Activated CD8-positive, alpha-beta memory T cell treated with anti-CD3 and anti-CD28 coated beads for 36 hours (primary cell): ENCODE data around the gene CCDC9B. TPM values are rescaled to one million over a fixed set of nuclear protein-coding genes. Genes with fewer than 3 reads are reported as not detected.

Source experiments
- CTCF ChIA-PET: fragments of 350-600 bp; sonication (Branson Sonifier 250); formaldehyde crosslinking; loops from one replicate; lab custom pipeline; 2021; ENCODE audit warnings: antibody characterized with exemption; lab: Charles Lee
- POLR2A ChIA-PET: fragments of 350-600 bp; sonication (Branson Sonifier 250); formaldehyde crosslinking; loops from one replicate; lab custom pipeline; 2021; ENCODE audit warnings: antibody characterized with exemption; lab: Charles Lee
- total RNA-seq, 2 experiments: library from RNA; stranded (reverse); gene quantifications; one replicate each; pipeline ENCODE4 v1.2.3, GENCODE V29; 2021

The CCDC9B gene
- total RNA-seq, 2 experiments from 2014 or later = 0.17 to 0.34 TPM

DNA sequence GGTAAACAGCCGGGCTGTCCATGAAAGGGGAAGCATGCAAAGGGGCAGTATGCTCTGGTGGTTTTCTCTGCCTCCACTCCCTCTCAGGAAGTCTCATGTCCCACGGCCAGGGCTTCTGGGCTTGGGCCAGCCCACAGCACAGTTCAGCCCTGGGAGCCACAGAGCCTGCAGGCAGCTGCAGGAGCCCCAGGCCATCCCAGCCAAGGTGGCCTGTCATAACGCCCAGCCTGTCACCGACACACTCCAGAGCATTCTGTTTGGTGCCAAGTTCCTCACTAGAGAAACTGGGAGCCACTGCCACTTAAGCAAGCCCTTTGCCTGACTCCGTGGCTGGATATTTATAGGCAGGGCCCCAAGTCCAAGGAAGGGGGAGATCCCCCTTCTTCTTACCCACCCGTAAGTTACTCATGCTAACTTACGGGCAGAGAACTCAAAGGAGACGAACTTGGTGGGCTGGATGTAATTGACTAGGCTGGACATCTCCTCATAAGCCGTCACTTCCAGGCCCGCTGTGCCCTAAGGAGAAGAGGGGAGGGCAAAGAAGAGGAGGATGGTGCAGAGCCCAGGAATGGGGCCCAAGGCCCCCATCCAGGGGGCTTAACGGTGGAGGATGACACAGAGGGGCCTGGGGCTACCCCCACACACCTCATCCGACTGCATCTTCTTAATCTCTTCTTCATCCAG, 44.7 kb downstream of the CCDC9B start:
- CTCF ChIA-PET = interaction anchor here (1.1 to 2.1 kb wide), 3 partner anchors 11 to 42 kb away, joined by 3 to 8 read pairs (median 4); partner anchors contain the start of gene PLCB2
- POLR2A ChIA-PET = no interaction called here

DNA sequence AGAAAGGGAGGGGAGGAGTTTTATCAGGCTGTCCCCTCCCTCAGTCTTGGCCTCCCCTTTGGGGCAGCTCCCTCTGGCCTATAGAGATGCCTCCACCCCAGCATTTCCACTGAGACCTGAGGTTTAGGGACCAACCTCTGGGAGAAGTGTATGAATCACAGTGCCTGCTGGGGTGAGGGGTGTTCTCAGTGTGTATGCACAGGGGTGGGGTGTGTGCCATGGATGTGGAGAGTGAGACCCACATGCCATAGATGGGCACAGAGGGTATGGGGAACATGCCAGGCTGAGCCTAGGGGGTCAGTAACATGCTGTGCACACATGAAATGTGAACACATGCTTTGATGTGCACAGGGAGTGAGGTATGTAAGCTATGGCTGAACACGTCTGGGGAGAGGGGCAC, 45.4 kb downstream of the CCDC9B start:
- ChIA-PET POLR2A (no interaction called here), CTCF (interaction anchor here (1.6 to 2.1 kb wide), 2 partner anchors 12 to 42 kb away, joined by 4 to 8 read pairs; partner anchors contain the start of gene PLCB2)

DNA sequence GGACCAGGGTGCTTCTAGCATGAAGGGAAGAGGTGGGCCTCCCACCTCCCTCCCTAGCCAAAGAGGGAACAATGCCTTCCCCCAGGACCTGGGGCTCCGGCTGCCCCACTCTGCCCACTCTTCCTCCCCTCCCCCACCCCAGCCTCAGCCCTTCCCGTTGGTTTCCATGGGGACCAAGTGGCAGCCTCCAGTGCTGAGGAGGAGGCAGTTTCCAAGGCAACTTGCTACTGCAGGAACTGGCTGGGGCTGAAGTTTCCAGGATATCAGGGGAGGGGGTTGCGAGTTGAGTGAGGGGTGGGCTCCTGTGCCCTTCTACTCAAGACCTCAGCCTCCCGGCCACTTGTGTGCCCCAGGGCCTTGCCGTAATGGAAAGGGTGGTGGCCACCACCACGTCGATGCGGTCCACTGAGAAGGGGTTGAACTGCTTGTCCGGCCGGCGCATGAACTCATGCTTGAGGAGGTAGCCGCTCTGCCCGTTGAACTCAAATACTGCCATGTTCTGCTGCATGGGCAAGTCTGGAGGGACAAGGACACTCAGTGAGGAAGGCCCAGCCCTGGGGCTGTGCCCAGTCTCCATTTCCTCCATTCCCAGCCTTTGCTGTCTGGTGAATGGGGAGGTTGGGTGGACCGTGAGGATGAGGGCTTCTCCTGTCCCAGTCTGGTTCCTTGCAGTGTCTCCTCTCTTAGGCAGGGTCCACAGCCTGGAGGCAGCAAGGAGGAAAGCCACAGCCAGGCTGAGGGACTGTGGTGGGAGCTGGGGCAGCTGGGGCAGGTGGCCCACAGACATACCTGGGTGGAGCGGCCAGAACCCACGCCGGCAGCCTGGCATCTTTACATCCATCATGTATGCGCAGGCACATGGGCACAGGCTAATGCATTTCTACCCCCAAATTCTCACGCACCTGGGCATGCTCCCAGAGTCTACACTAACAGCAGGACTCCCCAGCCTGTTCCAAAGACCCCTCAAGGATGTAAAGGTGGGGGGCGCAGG, 46.5 kb downstream of the CCDC9B start:
- POLR2A ChIA-PET = no interaction called here
- CTCF ChIA-PET = interaction anchor here (0.6 to 1.6 kb wide), 3 partner anchors 13 to 33 kb away, joined by 3 to 4 read pairs (median 4); partner anchors contain the start of gene PLCB2

DNA sequence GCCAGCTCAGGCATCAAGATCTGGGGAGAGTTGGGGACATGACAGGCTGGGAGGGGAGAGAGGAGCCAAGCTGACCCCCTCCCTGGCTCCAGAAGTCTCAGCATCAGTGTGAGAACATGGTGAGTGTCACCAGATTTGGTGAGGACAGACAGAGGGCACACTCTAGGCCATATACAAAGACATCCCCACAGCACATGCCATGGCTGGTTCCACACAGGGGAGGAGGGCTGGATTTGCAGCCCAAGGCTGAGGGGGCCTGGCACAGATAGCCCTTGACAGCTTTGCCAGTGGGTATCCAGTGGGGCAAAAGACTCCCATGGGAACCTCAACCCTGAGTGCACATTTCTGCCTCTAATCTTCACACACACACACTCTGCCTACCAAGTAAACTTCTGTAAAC, 47.7 kb downstream of the CCDC9B start:
- CTCF ChIA-PET = interaction anchor here (0.6 to 1.0 kb wide), 2 partner anchors 18 to 237 kb away, joined by 3 to 4 read pairs; no protein-coding TSS in a partner anchor

DNA sequence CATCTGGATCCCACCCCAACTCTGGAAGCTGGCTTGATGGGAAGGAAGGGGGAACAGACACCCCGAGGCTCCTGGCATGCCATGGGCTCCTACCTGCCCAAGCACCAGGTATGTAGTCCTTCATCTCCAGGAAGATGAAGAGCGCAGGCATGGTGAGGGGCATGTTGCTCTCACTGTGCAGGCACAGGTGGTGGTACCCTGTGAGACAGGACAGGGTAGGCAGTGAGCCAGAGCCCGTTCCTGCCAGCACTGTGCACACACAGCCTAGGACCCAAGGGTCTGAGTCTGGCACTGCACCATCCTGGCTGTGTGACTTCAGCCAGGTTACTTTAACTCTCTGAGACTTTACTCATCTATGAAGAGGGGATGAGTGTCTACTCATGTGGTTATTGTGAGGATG, 48.5 kb downstream of the CCDC9B start:
- ChIA-PET POLR2A (no interaction called here), CTCF (interaction anchor here (1.7 kb wide), 1 partner anchor 13 kb away, joined by 6 read pairs; no protein-coding TSS in a partner anchor)

More for the DNA sequence above, 47.7 kb downstream of the CCDC9B start:
- POLR2A ChIA-PET = no interaction called here

DNA sequence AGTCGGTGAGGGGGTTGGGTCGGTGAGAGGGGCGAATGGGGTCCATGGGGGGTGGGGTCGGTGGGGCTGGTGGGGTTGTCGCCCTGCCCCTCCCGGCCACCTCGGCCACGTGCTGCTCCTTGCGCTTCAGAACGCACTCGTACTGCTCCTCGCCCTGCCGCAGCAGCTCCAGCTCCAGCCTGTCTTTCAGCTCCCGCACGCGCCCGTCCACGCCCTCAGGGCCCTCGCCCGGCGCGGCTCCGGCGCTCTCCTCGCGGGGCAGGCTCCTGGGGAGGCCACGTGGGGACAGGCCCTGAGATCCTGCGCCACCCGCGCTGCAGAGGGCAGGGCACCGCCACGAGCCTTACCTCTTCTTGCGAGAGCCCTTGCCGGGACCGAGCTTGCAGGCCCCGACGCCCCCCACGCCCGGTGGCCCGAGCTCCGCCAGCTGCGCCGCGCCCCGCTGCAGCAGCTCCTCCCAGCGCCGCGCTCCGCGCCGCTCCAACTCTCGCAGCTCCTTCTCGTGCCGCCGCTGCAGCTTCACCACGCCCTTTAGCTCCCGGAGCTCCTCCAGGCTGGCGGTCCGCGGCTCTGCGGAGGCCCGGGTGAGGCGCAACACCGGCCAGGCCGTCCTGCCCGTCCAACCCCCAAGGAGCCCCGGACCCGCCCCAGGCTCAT, 49.7 kb downstream of the CCDC9B start:
- ChIA-PET POLR2A (interaction anchor here (1.3 kb wide), 1 partner anchor 17 kb away, joined by 4 read pairs; the partner anchor contains the start of gene PLCB2), CTCF (interaction anchor here (0.9 to 1.9 kb wide), 5 partner anchors 11 to 53 kb away, joined by 3 to 6 read pairs (median 4); no protein-coding TSS in a partner anchor)

DNA sequence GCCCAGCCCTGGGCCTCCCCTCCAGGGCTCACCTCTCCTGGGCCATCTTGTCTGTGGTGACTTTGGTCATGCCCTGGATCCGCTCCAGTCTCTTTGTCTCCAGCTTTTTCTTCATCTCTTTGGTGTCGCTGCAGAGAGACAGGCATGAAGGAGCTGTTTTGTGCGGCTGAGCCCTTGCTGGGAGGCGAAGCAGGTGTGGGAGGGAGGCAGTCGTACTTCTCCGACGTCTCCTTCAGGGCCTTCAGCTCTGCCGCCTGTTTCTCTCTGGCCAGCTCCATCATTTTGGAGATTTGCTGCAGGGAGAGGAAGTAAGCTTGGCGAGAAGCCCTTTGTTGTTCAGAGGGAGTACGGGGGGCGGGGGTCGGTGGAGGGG, 50.2 kb downstream of the CCDC9B start:
- POLR2A ChIA-PET = interaction anchor here (1.3 kb wide), 1 partner anchor 17 kb away, joined by 4 read pairs; the partner anchor contains the start of gene PLCB2
- CTCF ChIA-PET = interaction anchor here (0.7 to 1.9 kb wide), 4 partner anchors 16 to 54 kb away, joined by 3 to 5 read pairs (median 3); no protein-coding TSS in a partner anchor

DNA sequence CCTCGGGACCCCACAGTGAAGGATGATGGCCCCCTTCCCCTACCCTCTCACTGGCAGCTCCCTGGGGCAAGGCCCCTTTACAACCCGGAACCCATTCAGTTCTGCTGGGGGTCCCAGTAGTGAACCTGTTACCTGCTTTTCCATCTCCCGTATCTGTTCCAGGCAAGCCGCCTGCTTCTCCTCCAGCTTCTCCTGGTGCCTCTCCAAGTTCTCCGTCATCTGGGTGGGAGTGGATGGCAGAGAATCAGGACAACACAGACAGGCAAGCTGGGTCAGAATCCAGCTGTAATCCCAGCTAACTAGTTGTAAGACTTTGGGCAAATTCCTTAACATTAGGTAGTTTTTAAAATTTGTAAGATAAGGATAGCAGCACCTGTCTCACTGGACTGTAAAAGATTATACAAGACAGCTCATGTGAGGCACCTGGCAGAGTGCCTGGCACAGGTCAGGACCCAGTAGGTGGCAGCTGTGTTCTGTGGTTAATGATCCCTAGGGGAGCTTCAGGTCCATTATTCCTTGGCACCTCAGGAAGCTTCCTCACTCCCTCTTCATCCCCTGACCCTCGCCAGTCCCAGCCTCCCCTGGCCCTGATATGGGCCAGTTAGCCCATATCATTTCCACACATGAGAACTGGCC, 51.5 kb downstream of the CCDC9B start:
- CTCF ChIA-PET = interaction anchor here (1.0 to 3.1 kb wide), 7 partner anchors 9 to 55 kb away, joined by 3 to 13 read pairs (median 3); no protein-coding TSS in a partner anchor
- POLR2A ChIA-PET = no interaction called here

DNA sequence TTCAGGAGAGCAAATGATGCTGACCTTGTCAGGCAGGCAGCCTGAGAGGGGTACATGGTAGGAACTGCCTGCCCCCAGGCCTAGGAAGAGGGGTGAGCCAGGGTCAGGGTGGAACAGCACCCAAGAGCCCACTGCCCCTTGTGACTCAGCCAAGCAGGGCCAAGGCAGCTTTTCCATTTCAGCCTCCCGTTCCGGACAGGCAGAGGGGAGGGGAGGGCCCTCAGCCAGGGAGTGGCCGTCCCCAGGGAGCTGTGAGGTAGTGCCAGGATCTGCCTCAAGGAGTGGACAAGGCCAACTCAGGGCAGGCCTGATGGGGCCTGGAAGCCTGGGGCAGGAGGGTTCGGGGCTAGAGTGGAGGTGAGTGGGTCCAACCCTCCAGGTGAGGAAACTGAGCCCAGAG, 52.8 kb downstream of the CCDC9B start:
- POLR2A ChIA-PET = no interaction called here
- CTCF ChIA-PET = interaction anchor here (0.9 to 3.1 kb wide), 5 partner anchors 8 to 56 kb away, joined by 4 to 13 read pairs (median 5); no protein-coding TSS in a partner anchor

DNA sequence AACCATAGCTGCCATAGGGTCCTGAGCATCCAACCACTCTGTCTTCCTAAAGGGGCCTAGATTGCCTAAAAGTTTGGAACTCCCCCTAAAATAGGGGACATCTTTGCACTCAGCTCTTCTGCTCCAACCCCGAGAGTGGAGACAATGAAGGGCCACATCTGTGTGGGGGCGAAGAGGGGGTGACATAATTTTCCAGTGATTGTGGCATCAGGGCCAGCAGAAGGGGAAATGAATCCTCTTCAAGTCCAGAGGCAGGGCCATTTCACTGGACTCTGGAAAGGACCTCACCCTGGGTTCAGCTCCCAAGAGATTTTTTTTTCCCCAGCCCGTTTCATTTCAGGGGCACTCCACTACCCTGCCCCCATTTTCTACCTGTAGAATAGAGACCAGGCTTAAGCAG, 53.2 kb downstream of the CCDC9B start:
- POLR2A ChIA-PET = no interaction called here
- CTCF ChIA-PET = interaction anchor here (0.9 to 3.1 kb wide), 5 partner anchors 8 to 57 kb away, joined by 4 to 13 read pairs (median 5); no protein-coding TSS in a partner anchor

DNA sequence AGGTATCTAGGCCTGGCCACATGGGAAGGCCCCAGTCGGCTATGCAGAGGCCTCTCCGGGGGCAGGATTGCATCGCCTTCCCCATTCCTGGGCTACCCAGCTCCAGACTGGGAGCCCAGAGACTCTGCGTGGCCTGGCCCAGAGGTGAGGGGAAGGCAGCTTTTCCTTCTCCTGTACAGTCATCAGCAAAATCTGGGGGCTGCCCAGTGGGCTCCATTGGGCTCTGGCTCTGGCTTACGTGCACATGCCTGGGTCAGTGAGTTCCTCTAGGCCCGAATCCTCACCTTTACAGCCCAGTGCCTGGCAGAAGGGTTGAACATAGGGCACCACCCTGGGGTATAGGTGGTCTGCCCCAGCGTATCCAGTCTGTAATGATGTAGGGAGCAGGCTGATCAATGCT, 53.9 kb downstream of the CCDC9B start:
- POLR2A ChIA-PET = no interaction called here
- CTCF ChIA-PET = interaction anchor here (1.5 to 3.1 kb wide), 4 partner anchors 12 to 51 kb away, joined by 4 to 13 read pairs (median 6); no protein-coding TSS in a partner anchor

DNA sequence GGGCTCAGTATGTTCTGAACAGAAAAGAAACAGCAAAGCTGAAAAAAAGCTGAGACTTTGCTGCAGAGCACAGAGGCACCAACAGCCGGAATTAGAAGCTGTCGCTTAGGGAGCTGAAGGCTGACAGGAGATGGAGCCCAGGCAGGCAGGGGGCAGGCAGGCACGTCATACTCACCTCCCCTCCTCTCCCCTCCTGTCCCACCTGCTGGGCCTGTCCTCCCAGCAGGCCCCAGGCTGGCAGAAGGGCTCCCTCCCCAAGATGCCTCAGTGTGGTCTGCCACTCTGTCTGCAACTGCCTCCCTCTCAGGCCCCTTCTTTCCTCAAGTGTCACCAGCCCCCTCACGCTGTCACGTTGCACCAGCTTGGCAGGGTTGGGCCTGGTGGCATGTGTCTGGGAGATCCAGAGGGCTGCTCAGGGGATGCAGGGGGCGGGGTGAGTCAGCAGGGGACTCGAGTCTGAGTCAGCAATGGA, 54.6 kb downstream of the CCDC9B start:
- CTCF ChIA-PET = interaction anchor here (1.2 to 1.9 kb wide), 5 partner anchors 10 to 100 kb away, joined by 3 to 6 read pairs (median 4); no protein-coding TSS in a partner anchor
- POLR2A ChIA-PET = no interaction called here

DNA sequence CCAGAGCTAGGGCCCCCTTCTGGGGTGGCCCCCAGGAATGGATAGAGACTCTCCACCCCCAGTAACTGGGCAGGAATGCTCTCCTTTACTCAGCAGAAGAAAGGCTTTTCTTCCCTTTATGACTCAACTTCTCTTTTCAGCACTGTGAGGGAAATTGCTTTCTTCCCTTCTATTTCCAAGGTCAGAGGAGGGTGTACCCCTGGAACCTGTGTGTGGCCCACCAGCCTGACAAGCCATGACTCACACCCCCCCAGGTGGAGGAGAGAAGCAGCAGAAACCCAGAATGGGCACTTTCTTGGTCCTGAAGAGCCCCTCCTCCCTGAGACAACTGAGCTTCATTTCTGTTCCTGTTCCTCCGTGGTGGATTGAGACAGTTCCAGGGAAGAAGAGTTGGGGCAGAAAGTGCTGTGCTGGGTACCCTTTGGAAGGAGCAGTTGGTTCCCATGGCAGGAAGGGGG, 55.2 kb downstream of the CCDC9B start:
- POLR2A ChIA-PET = no interaction called here
- CTCF ChIA-PET = interaction anchor here (1.0 to 1.9 kb wide), 6 partner anchors 10 to 101 kb away, joined by 3 to 6 read pairs (median 4); no protein-coding TSS in a partner anchor

DNA sequence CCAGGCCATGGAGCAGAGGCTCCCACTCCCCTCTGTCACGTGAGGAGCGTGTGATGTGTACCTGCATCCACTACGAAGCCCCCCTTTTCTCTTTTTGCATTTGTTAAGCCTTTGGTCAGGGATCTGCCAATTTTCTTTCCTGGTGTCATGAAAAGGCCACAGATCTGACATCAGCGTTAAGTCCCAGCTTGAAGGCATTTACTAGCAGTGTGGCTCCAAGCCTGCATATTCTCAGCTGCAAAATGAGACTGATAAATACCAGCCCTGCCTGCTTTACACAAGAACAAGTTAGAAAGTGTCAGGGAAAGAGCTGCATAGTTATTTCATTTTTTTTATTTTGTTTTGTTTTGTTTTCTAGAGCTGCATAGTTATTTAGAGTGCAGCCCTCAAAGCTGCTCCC, 55.6 kb downstream of the CCDC9B start:
- CTCF ChIA-PET = interaction anchor here (1.0 to 1.9 kb wide), 6 partner anchors 9 to 101 kb away, joined by 3 to 6 read pairs (median 4); no protein-coding TSS in a partner anchor
- POLR2A ChIA-PET = no interaction called here

DNA sequence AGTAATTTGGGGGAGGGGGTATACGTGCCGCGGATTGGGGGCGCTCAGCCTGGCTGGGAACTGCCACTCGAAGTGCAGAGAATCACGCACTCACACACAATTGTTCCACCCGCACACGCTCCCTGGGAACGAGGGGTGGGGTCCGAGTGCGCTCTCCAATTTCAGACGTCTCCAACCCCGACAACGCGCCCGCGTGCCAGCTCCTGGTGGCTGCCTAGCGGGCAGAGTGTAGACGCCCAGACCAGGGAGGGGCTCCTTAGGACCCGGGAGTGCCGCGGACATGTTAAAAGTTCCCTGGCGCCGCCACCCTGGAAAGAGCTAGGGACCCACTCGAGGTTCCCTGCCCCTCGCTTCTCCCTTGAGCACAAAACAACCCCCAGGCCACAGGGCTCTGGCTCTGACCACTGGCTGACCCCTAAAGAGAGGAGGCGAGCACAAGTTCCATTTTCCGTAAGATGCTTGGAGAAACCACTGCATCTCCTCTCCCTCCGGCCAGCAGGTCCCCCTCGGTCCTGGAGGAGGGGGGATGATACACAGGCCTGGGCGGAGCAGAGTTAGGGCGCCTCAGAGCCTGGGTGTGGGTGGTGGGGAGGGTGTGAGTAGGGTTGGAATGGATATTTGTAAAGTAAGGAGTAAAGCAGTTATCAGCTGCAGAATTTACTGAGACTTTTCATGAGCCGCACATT, 57.0 kb downstream of the CCDC9B start:
- POLR2A ChIA-PET = interaction anchor here (1.3 kb wide), 1 partner anchor 25 kb away, joined by 7 read pairs; no protein-coding TSS in a partner anchor
- CTCF ChIA-PET = interaction anchor here (0.7 to 2.2 kb wide), 6 partner anchors 14 to 74 kb away, joined by 3 to 14 read pairs (median 4); partner anchors contain the start of genes DISP2 and PLCB2

DNA sequence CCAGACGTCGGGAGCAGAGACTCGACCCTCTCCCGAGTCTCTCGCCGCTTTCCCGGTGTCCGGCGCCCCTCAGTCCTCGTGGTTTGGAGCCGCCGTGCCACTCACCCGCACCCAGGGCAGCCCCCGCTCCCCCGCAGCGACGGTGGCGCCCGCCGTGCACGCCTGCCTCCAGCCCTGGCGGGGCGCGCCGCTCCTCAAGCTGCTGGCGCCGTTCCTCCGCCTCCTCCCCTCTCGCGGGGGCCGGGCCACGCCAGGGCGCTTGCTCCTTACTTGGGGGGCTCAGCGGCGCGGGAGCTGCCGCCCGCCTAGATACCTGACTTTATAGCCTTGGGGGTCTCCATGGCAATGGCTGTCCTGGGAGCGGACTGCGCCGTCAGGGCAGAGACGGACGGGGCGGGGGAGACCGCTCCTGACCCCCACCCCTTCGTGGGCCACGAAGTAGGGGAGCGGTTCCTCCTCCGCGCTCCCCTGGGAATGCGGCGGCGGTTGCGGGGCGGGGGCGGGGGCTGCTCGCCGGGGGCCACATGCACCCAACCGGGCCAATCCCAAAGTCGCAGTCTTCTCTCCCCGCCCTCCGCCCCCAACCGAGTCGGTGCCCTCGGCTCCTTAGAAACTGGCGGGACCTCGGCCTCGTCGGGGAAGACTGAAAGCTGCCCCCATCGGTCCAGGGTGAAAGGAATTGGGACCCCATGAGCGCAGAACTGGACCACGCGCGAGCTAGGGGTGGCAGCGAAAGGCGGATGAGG, 57.7 kb downstream of the CCDC9B start, which contains the start of gene ANKRD63:
Gene ANKRD63, minus strand, starts transcription at position 196 of the 746 bp plus-strand sequence. CDS start 478 bp downstream, outside the sequence.
- ChIA-PET POLR2A (interaction anchor here (0.6 to 1.3 kb wide), 2 partner anchors 26 to 197 kb away, joined by 3 to 7 read pairs; no protein-coding TSS in a partner anchor), CTCF (interaction anchor here (0.6 to 2.2 kb wide), 9 partner anchors 15 to 75 kb away, joined by 3 to 14 read pairs (median 4); partner anchors contain the start of genes DISP2 and PLCB2)
